ENCODE measurements around the gene PKIG. TPM values are rescaled to one million over a fixed set of nuclear protein-coding genes. Genes with fewer than 3 reads are reported as not detected.

Gene PKIG
- total RNA-seq, 4 donors from 2014 or later: 21.5 to 42.6 (median 28.2) TPM

GRCh38 chr20:44660581-44660980 lies 78.2 kb downstream of the PKIG start:
- H3K4me3 ChIP-seq (ENCODE audit: low read depth, poor library complexity, severe bottlenecking): no peak overlapping the region
- DNase-seq (ENCODE audit: low spot score in 2 of 2): no peak
- 80 to 81% methylated on average over 5 of the region's 5 CpGs for WGBS, 2 donors
- intact Hi-C loops (cut with DNase I; ENCODE audit: low total_unique reads): no loop called here
- no peak for TF ChIP-seq POLR2A (IDR thresholded peaks at IDR 0.05)
- TF ChIP-seq, protein P1, sequence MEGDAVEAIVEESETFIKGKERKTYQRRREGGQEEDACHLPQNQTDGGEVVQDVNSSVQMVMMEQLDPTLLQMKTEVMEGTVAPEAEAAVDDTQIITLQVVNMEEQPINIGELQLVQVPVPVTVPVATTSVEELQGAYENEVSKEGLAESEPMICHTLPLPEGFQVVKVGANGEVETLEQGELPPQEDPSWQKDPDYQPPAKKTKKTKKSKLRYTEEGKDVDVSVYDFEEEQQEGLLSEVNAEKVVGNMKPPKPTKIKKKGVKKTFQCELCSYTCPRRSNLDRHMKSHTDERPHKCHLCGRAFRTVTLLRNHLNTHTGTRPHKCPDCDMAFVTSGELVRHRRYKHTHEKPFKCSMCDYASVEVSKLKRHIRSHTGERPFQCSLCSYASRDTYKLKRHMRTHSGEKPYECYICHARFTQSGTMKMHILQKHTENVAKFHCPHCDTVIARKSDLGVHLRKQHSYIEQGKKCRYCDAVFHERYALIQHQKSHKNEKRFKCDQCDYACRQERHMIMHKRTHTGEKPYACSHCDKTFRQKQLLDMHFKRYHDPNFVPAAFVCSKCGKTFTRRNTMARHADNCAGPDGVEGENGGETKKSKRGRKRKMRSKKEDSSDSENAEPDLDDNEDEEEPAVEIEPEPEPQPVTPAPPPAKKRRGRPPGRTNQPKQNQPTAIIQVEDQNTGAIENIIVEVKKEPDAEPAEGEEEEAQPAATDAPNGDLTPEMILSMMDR (IDR thresholded peaks at IDR 0.05): no peak

DNA sequence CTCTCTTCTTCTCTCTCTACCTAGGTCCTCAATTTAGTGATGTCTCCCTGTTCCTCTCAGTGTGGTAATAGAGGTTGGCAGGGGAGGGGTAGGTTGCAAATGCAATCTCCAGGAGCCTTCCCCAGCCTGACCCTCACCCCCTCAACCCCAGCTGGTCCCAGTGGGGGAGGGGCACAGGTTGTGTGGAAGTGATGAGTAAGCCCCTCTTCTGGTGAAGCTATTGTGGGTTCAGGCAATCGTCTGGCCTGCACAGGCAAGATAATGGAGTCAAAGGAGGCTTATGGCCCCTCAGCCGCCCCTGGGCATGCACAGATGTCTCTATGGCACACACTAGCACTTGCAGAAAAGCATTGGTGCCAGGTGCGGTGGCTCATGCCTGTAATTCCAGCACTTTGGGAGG lies 79.9 kb downstream of the PKIG start:
- 68 to 81% methylated on average over 2 to 3 of the region's 3 CpGs for WGBS, 2 donors
- no peak overlapping the region for H3K4me3 ChIP-seq (ENCODE audit: low read depth, poor library complexity, severe bottlenecking)
- intact Hi-C loops (cut with DNase I; ENCODE audit: low total_unique reads): no loop called here
- TF ChIP-seq POLR2A (IDR thresholded peaks at IDR 0.05): no peak
- TF ChIP-seq, protein P1 (IDR thresholded peaks at IDR 0.05): no peak
- DNase-seq (ENCODE audit: low spot score in 2 of 2): no peak

DNA sequence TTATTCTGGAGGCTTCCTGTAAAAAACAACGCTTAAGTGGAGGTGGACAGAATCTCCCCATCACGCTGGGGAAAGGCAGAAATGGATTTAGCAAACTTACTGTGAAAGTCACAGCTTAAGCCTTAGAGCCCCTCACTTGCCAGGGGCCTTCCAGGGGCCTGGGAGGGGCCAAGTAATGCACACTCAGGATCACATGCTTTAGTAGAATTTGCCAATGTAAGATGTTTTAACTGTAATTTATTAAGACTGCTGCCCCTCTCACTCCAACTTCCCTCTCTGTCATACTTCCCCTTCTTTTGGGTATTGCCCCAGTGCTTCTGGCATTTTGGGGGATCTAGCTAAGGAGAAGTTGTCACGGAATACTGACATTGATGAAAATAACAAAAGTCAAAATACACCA lies 81.8 kb downstream of the PKIG start:
- no peak for TF ChIP-seq POLR2A (IDR thresholded peaks at IDR 0.05)
- TF ChIP-seq, protein P1 (IDR thresholded peaks at IDR 0.05): no peak
- 54 to 59% methylated on average over 3 of the region's 3 CpGs for WGBS, 2 donors
- DNase-seq (ENCODE audit: low spot score in 2 of 2): no peak
- H3K4me3 ChIP-seq (ENCODE audit: low read depth, poor library complexity, severe bottlenecking): no peak overlapping the region
- intact Hi-C loops (cut with DNase I; ENCODE audit: low total_unique reads): no loop called here

- H3K4me3 ChIP-seq (ENCODE audit: low read depth, poor library complexity, severe bottlenecking): no peak overlapping the region
Measured at GRCh38 chr20:44666066-44666465, 83.7 kb downstream of the PKIG start.

More at GRCh38 chr20:44666066-44666465, 83.7 kb downstream of the PKIG start:
- intact Hi-C loops (cut with DNase I; ENCODE audit: low total_unique reads): no loop called here
- 82 to 86% methylated on average over 3 of the region's 3 CpGs for WGBS, 2 donors
- DNase-seq (ENCODE audit: low spot score in 2 of 2): no peak
- TF ChIP-seq, protein P1 (IDR thresholded peaks at IDR 0.05): no peak
- no peak for TF ChIP-seq POLR2A (IDR thresholded peaks at IDR 0.05)

Other genes starting within 250 kb of the PKIG start
- not detected for gene R3HDML, start 245.5 kb upstream of the PKIG start, total RNA-seq
- not detected for gene HNF4A, start 226.9 kb upstream of the PKIG start, total RNA-seq
- gene TTPAL, start 106.7 kb upstream of the PKIG start, total RNA-seq: 10 to 100 TPM; 27.1 to 36.8 (median 31.7) TPM
- gene SERINC3, start 60.5 kb upstream of the PKIG start, total RNA-seq: 100 to 1,000 TPM; 102 to 142 (median 124) TPM
- 10 to 100 TPM in 1 of 4 donors, 1 to 10 TPM in 3; 4.3 to 14.8 (median 6.5) TPM for gene ADA, start 69.1 kb downstream of the PKIG start, total RNA-seq
- 100 to 1,000 TPM in 2 of 4 donors, 10 to 100 TPM in 2; 50.8 to 481 (median 81.3) TPM for gene CCN5, start 132.8 kb downstream of the PKIG start, total RNA-seq
- gene KCNK15, start 163.3 kb downstream of the PKIG start, total RNA-seq: 1 to 10 TPM; 1.5 to 3.5 (median 2.5) TPM
- gene RIMS4, start 228.0 kb downstream of the PKIG start, total RNA-seq: under 1 TPM in 3 of 4 donors, not detected in 1; 0.12 to 0.91 (median 0.39) TPM